Measurements from ENCODE around the gene SMOC1. TPM values are rescaled to one million over a fixed set of nuclear protein-coding genes. Genes with fewer than 3 reads are reported as not detected.

The SMOC1 gene
- total and polyA plus RNA-seq, 7 donors = 0.27 to 1.3 (median 0.74) TPM; not detected in 3

GRCh38 chr14:70045844-70046535 lies 166.8 kb downstream of the SMOC1 start:
- Histone ChIP-seq H3K4me1 (no peaks in the 10 kb centered on the region), H3K27me3 (peaks cover 0 to 13% (median 0%) of the 10 kb centered on the region in 3 donors), H3K4me3 (no peak overlapping the region), H3K9me3 (no peaks in the 10 kb centered on the region), H3K36me3 (no peaks in the 10 kb centered on the region), H3K27ac (no peak overlapping the region)
- 13 to 51% methylated on average over 22 of the region's 22 CpGs for WGBS, 2 donors
- intact Hi-C loops (cut with DNase I) = no loop called here
- DNase-seq = peak; percentile 70
- TF ChIP-seq CTCF (IDR thresholded peaks at IDR 0.05) (peak in 2 of 4 experiments; percentile 42 to 52), POLR2AphosphoS5 (IDR thresholded peaks at IDR 0.05) (no peak)

- H3K4me3 ChIP-seq = no peak overlapping the region
- H3K36me3 ChIP-seq = no peaks in the 10 kb centered on the region
- H3K9me3 ChIP-seq = no peaks in the 10 kb centered on the region
- no peaks in the 10 kb centered on the region for H3K4me1 ChIP-seq
- peaks cover 0 to 13% (median 0%) of the 10 kb centered on the region in 3 donors for H3K27me3 ChIP-seq
- no peak for DNase-seq
- intact Hi-C loops (cut with DNase I) = no loop called here
- no peak overlapping the region for H3K27ac ChIP-seq
- 8 to 56% methylated on average over 3 of the region's 3 CpGs for WGBS, 2 donors
- no peak for TF ChIP-seq POLR2AphosphoS5 (IDR thresholded peaks at IDR 0.05)
- TF ChIP-seq CTCF (IDR thresholded peaks at IDR 0.05) = no peak
- no peak for TF ChIP-seq POLR2A (IDR thresholded peaks at IDR 0.05)
- TF ChIP-seq EP300 (IDR thresholded peaks at IDR 0.05) = no peak
These were observed 168.5 kb downstream of the SMOC1 start for GRCh38 chr14:70047598-70048312.

GRCh38 chr14:70048313-70048654 lies 169.1 kb downstream of the SMOC1 start:
- Histone ChIP-seq H3K4me1 (no peaks in the 10 kb centered on the region), H3K4me3 (no peak overlapping the region), H3K9me3 (no peaks in the 10 kb centered on the region), H3K27me3 (peaks cover 0 to 13% (median 0%) of the 10 kb centered on the region in 3 donors), H3K27ac (no peak overlapping the region), H3K36me3 (no peaks in the 10 kb centered on the region)
- TF ChIP-seq POLR2A (IDR thresholded peaks at IDR 0.05) = no peak
- no peak for TF ChIP-seq POLR2AphosphoS5 (IDR thresholded peaks at IDR 0.05)
- no peak for TF ChIP-seq CTCF (IDR thresholded peaks at IDR 0.05)
- no peak for TF ChIP-seq EP300 (IDR thresholded peaks at IDR 0.05)
- intact Hi-C loops (cut with DNase I) = no loop called here
- 19 to 72% methylated on average over 1 of the region's 1 CpG for WGBS, 2 donors
- no peak for DNase-seq

GRCh38 chr14:70049605-70050004 lies 170.4 kb downstream of the SMOC1 start:
- Histone ChIP-seq H3K27me3 (peaks cover 0 to 13% (median 0%) of the 10 kb centered on the region in 3 donors), H3K4me3 (no peak overlapping the region), H3K27ac (no peak overlapping the region), H3K36me3 (no peaks in the 10 kb centered on the region), H3K9me3 (no peaks in the 10 kb centered on the region), H3K4me1 (no peaks in the 10 kb centered on the region)
- TF ChIP-seq POLR2A (IDR thresholded peaks at IDR 0.05) (no peak), POLR2AphosphoS5 (IDR thresholded peaks at IDR 0.05) (no peak), CTCF (IDR thresholded peaks at IDR 0.05) (no peak), EP300 (IDR thresholded peaks at IDR 0.05) (no peak)
- 81 to 85% methylated on average over 3 of the region's 3 CpGs for WGBS, 2 donors
- intact Hi-C loops (cut with DNase I) = no loop called here
- no peak for DNase-seq

All from sigmoid colon (tissue), 7 donors.